HepG2 (cell line): Measurements from ENCODE around the gene BABAM1. TPM values are rescaled to one million over a fixed set of nuclear protein-coding genes. Genes with fewer than 3 reads are reported as not detected.

Source experiments
- CBX2 ChIP-seq, 2 experiments: fragments of 200-600 bp in 1 of 2; sonication (generic); formaldehyde crosslinking in 1 of 2; IDR thresholded peaks; 2 replicates each; pipeline versions ENCODE4 v1.7.0 to v1.8.1; 2018 to 2022; ENCODE audit warnings: low read depth in 2 of 2, low read length in 1 of 2, mild to moderate bottlenecking in 1 of 2, missing genetic modification reagents in 1 of 2
- HOXA9 ChIP-seq: sonication (generic); formaldehyde crosslinking; IDR thresholded peaks from 2 replicates; pipeline ENCODE4 v1.8.1; 2022; ENCODE audit warnings: missing genetic modification reagents, mild to moderate bottlenecking, moderate library complexity, borderline replicate concordance
- HOXD1 ChIP-seq: sonication (generic); formaldehyde crosslinking; IDR thresholded peaks from 2 replicates; pipeline ENCODE4 v1.5.0; 2020; ENCODE audit warnings: missing genetic modification reagents
- PITX1 ChIP-seq: sonication (generic); formaldehyde crosslinking; IDR thresholded peaks from 2 replicates; pipeline ENCODE4 v1.5.1; 2020; ENCODE audit warnings: mild to moderate bottlenecking, missing genetic modification reagents
- SNRNP70 ChIP-seq: fragments of 200-400 bp; formaldehyde crosslinking; IDR thresholded peaks from 2 replicates; pipeline ENCODE4 v1.6.1; 2017; ENCODE audit warnings: mild to moderate bottlenecking, low read depth, low read length, moderate library complexity
- ZNF205 ChIP-seq: IDR thresholded peaks from 2 replicates; pipeline ENCODE4 v1.6.1; 2018; ENCODE audit warnings: missing biosample characterization, missing genetic modification reagents
- ZNF557 ChIP-seq: sonication (generic); formaldehyde crosslinking; IDR thresholded peaks from 2 replicates; pipeline ENCODE4 v1.4.0; 2020; ENCODE audit warnings: missing genetic modification reagents
- ZSCAN31 ChIP-seq: sonication (generic); formaldehyde crosslinking; IDR thresholded peaks from 2 replicates; pipeline ENCODE4 v1.5.0; 2020; ENCODE audit warnings: low read depth, mild to moderate bottlenecking, missing genetic modification reagents
- ZZZ3 ChIP-seq: sonication (generic); formaldehyde crosslinking; IDR thresholded peaks from 2 replicates; pipeline ENCODE4 v1.4.0; 2020; ENCODE audit warnings: missing genetic modification reagents, mild to moderate bottlenecking, borderline replicate concordance
- polyA plus RNA-seq, 8 experiments: library from polyadenylated mRNA; depleted of rRNA in 3 of 8; stranded (reverse) in 7 of 8; unstranded in 1 of 8; fragments of >200 nt; fragmentation: Illumina TruSeq in 4 of 8; extraction: Trizol in 4 of 8; gene quantifications; 2 replicates each; pipeline versions ENCODE4 v1.2.1 to v1.2.3, GENCODE V29; 2011 to 2016; ENCODE audit warnings: low read depth in 4 of 8, missing spikeins in 1 of 8, mixed read lengths in 1 of 8; ENCODE audit not compliant: insufficient read depth in 1 of 8
- total RNA-seq, 5 experiments: library from RNA; depleted of rRNA; stranded (reverse); fragments of >200 nt; fragmentation: Illumina TruSeq; extraction: Trizol; gene quantifications; 2 replicates each; pipeline ENCODE4 v1.2.3, GENCODE V29; 2016; ENCODE audit warnings: low read depth in 1 of 5
- TF ChIP-seq, protein P1 (sequence below): sonication (generic); formaldehyde crosslinking; IDR thresholded peaks from 2 replicates; pipeline ENCODE4 v1.4.0; 2020; ENCODE audit warnings: missing genetic modification reagents
- TF ChIP-seq, protein P2 (sequence below): sonication (generic); formaldehyde crosslinking; IDR thresholded peaks from 2 replicates; pipeline ENCODE4 v1.4.0; 2020; ENCODE audit warnings: mild to moderate bottlenecking, missing genetic modification reagents
- TF ChIP-seq, protein P3 (sequence below): IDR thresholded peaks from 2 replicates; pipeline ENCODE4 v1.6.1; 2016; ENCODE audit warnings: missing biosample characterization, missing genetic modification reagents, low read depth
- TF ChIP-seq, protein P4 (sequence below): sonication (generic); formaldehyde crosslinking; IDR thresholded peaks from 2 replicates; pipeline ENCODE4 v1.5.0; 2020; ENCODE audit warnings: mild to moderate bottlenecking, missing genetic modification reagents
- TF ChIP-seq, protein P5 (sequence below): sonication (generic); formaldehyde crosslinking; IDR thresholded peaks from 2 replicates; pipeline ENCODE4 v1.4.0; 2020; ENCODE audit warnings: mild to moderate bottlenecking, missing genetic modification reagents
- TF ChIP-seq, protein P6 (sequence below): sonication (generic); formaldehyde crosslinking; IDR thresholded peaks from 2 replicates; pipeline ENCODE4 v1.4.0; 2020; ENCODE audit warnings: low read depth, mild to moderate bottlenecking, missing genetic modification reagents

The BABAM1 gene
- total and polyA plus RNA-seq, 2 of the 13 experiments (the other 11 are each of a cell fraction or from before 2014, with no cell fraction given): 70.0 to 82.0 TPM

DNA sequence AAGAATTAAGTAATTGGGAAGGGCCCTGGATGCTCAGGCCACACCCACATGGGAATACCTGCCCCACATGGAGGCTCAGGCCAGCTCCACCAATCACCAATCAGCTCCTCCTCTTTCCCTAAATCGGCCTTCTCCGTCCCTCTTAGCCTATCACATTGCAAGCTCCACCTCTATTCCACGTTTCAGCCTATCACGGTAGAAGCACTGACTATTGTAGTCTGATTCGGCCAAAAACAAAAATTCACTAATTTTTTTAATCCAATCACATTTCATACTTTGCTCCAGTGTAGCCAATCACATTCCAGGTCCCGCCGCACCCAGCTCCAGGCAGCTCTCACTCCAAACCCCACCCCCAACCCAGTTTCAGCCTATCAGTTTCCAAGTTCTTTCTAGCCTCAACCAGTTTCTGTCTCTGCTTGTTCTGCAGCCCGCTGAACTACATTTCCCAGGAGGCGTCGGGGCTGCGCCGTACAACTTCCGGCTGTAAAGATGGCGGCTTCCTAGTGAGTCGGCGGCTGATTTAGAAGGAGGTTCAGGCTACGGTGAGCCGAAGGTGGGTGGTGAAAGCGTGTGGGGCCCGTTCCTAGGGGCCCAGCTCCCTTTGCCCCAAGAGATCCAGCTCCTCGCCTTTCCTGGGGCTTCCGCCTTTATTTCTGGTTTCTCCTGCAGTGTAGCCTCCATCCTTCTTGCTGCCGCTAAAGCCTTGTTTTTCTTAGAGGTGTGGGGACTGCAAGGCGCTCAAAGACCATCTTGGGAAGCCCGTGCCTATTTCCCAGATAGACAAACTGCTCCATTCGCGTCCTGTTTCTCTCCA lies at the start of gene BABAM1 (continued):
- TF ChIP-seq, protein P1, sequence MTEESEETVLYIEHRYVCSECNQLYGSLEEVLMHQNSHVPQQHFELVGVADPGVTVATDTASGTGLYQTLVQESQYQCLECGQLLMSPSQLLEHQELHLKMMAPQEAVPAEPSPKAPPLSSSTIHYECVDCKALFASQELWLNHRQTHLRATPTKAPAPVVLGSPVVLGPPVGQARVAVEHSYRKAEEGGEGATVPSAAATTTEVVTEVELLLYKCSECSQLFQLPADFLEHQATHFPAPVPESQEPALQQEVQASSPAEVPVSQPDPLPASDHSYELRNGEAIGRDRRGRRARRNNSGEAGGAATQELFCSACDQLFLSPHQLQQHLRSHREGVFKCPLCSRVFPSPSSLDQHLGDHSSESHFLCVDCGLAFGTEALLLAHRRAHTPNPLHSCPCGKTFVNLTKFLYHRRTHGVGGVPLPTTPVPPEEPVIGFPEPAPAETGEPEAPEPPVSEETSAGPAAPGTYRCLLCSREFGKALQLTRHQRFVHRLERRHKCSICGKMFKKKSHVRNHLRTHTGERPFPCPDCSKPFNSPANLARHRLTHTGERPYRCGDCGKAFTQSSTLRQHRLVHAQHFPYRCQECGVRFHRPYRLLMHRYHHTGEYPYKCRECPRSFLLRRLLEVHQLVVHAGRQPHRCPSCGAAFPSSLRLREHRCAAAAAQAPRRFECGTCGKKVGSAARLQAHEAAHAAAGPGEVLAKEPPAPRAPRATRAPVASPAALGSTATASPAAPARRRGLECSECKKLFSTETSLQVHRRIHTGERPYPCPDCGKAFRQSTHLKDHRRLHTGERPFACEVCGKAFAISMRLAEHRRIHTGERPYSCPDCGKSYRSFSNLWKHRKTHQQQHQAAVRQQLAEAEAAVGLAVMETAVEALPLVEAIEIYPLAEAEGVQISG (CRISPR knock-in tag): peak; percentile 91
- TF ChIP-seq, protein P2, sequence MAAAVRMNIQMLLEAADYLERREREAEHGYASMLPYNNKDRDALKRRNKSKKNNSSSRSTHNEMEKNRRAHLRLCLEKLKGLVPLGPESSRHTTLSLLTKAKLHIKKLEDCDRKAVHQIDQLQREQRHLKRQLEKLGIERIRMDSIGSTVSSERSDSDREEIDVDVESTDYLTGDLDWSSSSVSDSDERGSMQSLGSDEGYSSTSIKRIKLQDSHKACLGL (CRISPR knock-in tag): no peak
- TF ChIP-seq ZNF557 (CRISPR knock-in tag) (no peak), HOXD1 (CRISPR knock-in tag) (no peak), ZNF205 (CRISPR knock-in tag) (0 out of 2 replicates have a peak, but pooled peaks have one; percentile 33), ZZZ3 (CRISPR knock-in tag) (no peak), SNRNP70 (no peak), ZSCAN31 (CRISPR knock-in tag) (0 out of 2 replicates have a peak, but pooled peaks have one; percentile 63), HOXA9 (no peak), PITX1 (CRISPR knock-in tag) (no peak; the same call in 1 of the 2 replicates), CBX2 (IDR thresholded peaks at IDR 0.05; ENCODE audit: low read depth, low read length) (no peak), CBX2 (CRISPR knock-in tag; IDR thresholded peaks at IDR 0.05; ENCODE audit: low read depth) (no peak)
- TF ChIP-seq, protein P3, sequence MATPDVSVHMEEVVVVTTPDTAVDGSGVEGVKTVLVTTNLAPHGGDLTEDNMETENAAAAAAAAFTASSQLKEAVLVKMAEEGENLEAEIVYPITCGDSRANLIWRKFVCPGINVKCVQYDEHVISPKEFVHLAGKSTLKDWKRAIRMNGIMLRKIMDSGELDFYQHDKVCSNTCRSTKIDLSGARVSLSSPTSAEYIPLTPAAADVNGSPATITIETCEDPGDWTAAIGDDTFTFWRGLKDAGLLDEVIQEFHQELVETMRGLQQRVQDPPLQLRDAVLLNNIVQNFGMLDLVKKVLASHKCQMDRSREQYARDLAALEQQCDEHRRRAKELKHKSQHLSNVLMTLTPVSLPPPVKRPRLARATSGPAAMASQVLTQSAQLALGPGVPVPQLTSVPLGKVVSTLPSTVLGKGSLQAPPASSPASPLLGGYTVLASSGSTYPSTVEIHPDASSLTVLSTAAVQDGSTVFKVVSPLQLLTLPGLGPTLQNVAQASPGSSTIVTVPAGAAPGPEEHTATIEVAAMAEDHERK (CRISPR knock-in tag): no peak
- TF ChIP-seq, protein P4, sequence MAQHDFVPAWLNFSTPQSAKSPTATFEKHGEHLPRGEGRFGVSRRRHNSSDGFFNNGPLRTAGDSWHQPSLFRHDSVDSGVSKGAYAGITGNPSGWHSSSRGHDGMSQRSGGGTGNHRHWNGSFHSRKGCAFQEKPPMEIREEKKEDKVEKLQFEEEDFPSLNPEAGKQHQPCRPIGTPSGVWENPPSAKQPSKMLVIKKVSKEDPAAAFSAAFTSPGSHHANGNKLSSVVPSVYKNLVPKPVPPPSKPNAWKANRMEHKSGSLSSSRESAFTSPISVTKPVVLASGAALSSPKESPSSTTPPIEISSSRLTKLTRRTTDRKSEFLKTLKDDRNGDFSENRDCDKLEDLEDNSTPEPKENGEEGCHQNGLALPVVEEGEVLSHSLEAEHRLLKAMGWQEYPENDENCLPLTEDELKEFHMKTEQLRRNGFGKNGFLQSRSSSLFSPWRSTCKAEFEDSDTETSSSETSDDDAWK (CRISPR knock-in tag): no peak
- TF ChIP-seq, protein P5, sequence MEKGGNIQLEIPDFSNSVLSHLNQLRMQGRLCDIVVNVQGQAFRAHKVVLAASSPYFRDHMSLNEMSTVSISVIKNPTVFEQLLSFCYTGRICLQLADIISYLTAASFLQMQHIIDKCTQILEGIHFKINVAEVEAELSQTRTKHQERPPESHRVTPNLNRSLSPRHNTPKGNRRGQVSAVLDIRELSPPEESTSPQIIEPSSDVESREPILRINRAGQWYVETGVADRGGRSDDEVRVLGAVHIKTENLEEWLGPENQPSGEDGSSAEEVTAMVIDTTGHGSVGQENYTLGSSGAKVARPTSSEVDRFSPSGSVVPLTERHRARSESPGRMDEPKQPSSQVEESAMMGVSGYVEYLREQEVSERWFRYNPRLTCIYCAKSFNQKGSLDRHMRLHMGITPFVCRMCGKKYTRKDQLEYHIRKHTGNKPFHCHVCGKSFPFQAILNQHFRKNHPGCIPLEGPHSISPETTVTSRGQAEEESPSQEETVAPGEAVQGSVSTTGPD (CRISPR knock-in tag): no peak
- TF ChIP-seq, protein P6, sequence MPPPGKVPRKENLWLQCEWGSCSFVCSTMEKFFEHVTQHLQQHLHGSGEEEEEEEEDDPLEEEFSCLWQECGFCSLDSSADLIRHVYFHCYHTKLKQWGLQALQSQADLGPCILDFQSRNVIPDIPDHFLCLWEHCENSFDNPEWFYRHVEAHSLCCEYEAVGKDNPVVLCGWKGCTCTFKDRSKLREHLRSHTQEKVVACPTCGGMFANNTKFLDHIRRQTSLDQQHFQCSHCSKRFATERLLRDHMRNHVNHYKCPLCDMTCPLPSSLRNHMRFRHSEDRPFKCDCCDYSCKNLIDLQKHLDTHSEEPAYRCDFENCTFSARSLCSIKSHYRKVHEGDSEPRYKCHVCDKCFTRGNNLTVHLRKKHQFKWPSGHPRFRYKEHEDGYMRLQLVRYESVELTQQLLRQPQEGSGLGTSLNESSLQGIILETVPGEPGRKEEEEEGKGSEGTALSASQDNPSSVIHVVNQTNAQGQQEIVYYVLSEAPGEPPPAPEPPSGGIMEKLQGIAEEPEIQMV: 0 out of 2 replicates have a peak, but pooled peaks have one; percentile 18
